ENCODE results near the gene HACE1.

DNA sequence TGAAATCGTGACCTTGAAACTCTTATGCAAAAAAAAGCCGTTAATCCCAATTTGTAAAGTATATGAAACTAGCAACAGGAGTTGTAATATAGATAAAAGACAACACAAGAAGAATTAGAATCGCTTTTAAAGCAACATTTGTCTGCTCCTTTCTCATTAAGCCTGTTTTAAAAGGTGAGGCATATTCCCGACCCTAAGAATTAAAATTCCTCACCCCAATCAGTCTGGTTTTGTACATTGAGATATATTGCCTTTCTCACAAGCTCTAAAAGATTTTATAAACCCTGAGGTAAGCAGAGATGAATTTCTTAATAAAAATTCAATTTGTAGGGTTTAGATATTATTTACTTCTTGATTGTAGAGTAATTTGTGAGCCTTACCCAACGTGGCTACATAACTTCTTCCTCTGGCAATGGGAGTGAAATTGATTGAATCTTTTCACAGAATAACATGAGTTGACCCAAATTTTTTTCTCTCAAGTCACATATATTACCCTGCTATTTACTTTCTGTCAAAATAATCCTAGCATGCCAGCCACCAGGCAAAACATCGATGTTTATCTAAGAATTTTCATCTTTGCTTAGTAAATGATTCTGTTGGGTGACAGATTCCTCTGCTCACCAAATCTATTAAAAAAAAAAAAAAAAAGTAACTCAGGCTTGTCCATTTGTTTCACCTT lies 173.7 kb downstream of the HACE1 start:
- no peak for TF ChIP-seq SPI1 (IDR thresholded peaks at IDR 0.05; ENCODE audit: low read depth, low read length)
- TF ChIP-seq POLR2A (IDR thresholded peaks at IDR 0.05; ENCODE audit: low read depth, low read length): no peak
- no peak for TF ChIP-seq POLR2AphosphoS5 (IDR thresholded peaks at IDR 0.05; ENCODE audit: low read depth, low read length)
- no peak for TF ChIP-seq POU2F2 (IDR thresholded peaks at IDR 0.05; ENCODE audit: low read depth, low read length)
- no peak for TF ChIP-seq TAF1 (IDR thresholded peaks at IDR 0.05; ENCODE audit: low read depth, low read length)
- no peak for TF ChIP-seq PAX5 (IDR thresholded peaks at IDR 0.05; ENCODE audit: insufficient read depth, low read length, severe bottlenecking)
